ENCODE results near the gene ZNF221.
A peak's percentile ranks its signal among the peaks of the same experiment; 100 is the strongest.
"Not testable (repeated sequence)": the region's sequence is repeated elsewhere in the genome, so short reads cannot be mapped to it uniquely, and the experiment has no call there.

Gene ZNF221

GRCh38 chr19:43950834-43951645 lies at the start of gene ZNF221:
Gene ZNF221 (plus strand): TSS chr19:43951228. CDS start chr19:43962727, 11,499 bp downstream.
- DNase-seq: peak; percentile 37 to 44

GRCh38 chr19:43901395-43902390 lies 49.3 kb upstream of the ZNF221 start:
- DNase-seq: peak; percentile 47 to 64

GRCh38 chr19:43902399-43902798 lies 48.6 kb upstream of the ZNF221 start:
- no peak for DNase-seq

GRCh38 chr19:43905897-43906296 lies 45.1 kb upstream of the ZNF221 start:
- DNase-seq: no peak

- no peak for DNase-seq
Measured at GRCh38 chr19:43906774-43907173, 44.3 kb upstream of the ZNF221 start.

GRCh38 chr19:43908659-43909058 lies 42.4 kb upstream of the ZNF221 start:
- no peak for DNase-seq

- no peak for DNase-seq
Measured at GRCh38 chr19:43910884-43911283, 40.1 kb upstream of the ZNF221 start.

GRCh38 chr19:43913383-43913782 lies 37.6 kb upstream of the ZNF221 start:
- no peak for DNase-seq

- no peak for DNase-seq
Measured at GRCh38 chr19:43914051-43914450, 37.0 kb upstream of the ZNF221 start.

- DNase-seq: no peak
Measured at GRCh38 chr19:43923875-43924274, 27.2 kb upstream of the ZNF221 start.

- DNase-seq: no peak
Measured at GRCh38 chr19:43928820-43929219, 22.2 kb upstream of the ZNF221 start.

- no peak for DNase-seq
Measured at GRCh38 chr19:43934055-43934984, 16.7 kb upstream of the ZNF221 start.

- DNase-seq: peak; percentile 86 to 88
Measured at GRCh38 chr19:43934985-43935708, 15.9 kb upstream of the ZNF221 start, which contains the start of gene ZNF45. Gene ZNF45 (minus strand): TSS chr19:43935282. CDS start chr19:43922185, 13,097 bp downstream.

GRCh38 chr19:43936188-43936587 lies 14.8 kb upstream of the ZNF221 start:
- DNase-seq: no peak

- no peak for DNase-seq
Measured at GRCh38 chr19:43939557-43940260, 11.3 kb upstream of the ZNF221 start.

GRCh38 chr19:43940719-43941118 lies 10.3 kb upstream of the ZNF221 start:
- DNase-seq: no peak

- DNase-seq: no peak
Measured at GRCh38 chr19:43941209-43941608, 9.8 kb upstream of the ZNF221 start.

- DNase-seq: not testable (repeated sequence)
Measured at GRCh38 chr19:43947412-43947811, 3.6 kb upstream of the ZNF221 start.

- not testable (repeated sequence) for DNase-seq
Measured at GRCh38 chr19:43949803-43950202, 1.2 kb upstream of the ZNF221 start.

- DNase-seq: no peak
Measured at GRCh38 chr19:43956827-43957226, 5.8 kb downstream of the ZNF221 start.

- DNase-seq: no peak
Measured at GRCh38 chr19:43957891-43958290, 6.9 kb downstream of the ZNF221 start.
